ENCODE measurements around the gene CHST11. TPM values are rescaled to one million over a fixed set of nuclear protein-coding genes. Genes with fewer than 3 reads are reported as not detected.

The CHST11 gene
- total RNA-seq, 1 donor from 2014 or later, result 71.4 TPM

GRCh38 chr12:104686196-104686595 lies 229.4 kb downstream of the CHST11 start:
- intact Hi-C loops (cut with micrococcal nuclease), result loop anchor here (10.0 kb wide), 3 partner anchors 269 to 401 kb away; partner anchors contain the start of gene SLC41A2

- intact Hi-C loops (cut with micrococcal nuclease), result loop anchor here (10.0 kb wide), 3 partner anchors 267 to 403 kb away; partner anchors contain the start of gene SLC41A2
These were observed 231.2 kb downstream of the CHST11 start for GRCh38 chr12:104687823-104688573.

- intact Hi-C loops (cut with micrococcal nuclease), result loop anchor here (10.0 kb wide), 3 partner anchors 265 to 405 kb away; partner anchors contain the start of gene SLC41A2
These were observed 232.9 kb downstream of the CHST11 start for GRCh38 chr12:104689635-104690034.

- intact Hi-C loops (cut with micrococcal nuclease), result no loop called here
These were observed 235.2 kb downstream of the CHST11 start for GRCh38 chr12:104691721-104692556.

- intact Hi-C loops (cut with micrococcal nuclease), result no loop called here
These were observed 235.9 kb downstream of the CHST11 start for GRCh38 chr12:104692557-104693218.

- intact Hi-C loops (cut with micrococcal nuclease), result no loop called here
These were observed 236.7 kb downstream of the CHST11 start for GRCh38 chr12:104693493-104693892.

- intact Hi-C loops (cut with micrococcal nuclease), result loop anchor here (2.0 kb wide), 1 partner anchor 27 kb away; no protein-coding TSS in a partner anchor
These were observed 237.4 kb downstream of the CHST11 start for GRCh38 chr12:104694161-104694560.

GRCh38 chr12:104694711-104695110 lies 238.0 kb downstream of the CHST11 start:
- intact Hi-C loops (cut with micrococcal nuclease), result loop anchor here (2.0 kb wide), 1 partner anchor 26 kb away; no protein-coding TSS in a partner anchor

GRCh38 chr12:104695453-104696148 lies 238.9 kb downstream of the CHST11 start:
- intact Hi-C loops (cut with micrococcal nuclease), result loop anchor here (2.0 kb wide), 1 partner anchor 25 kb away; no protein-coding TSS in a partner anchor

- intact Hi-C loops (cut with micrococcal nuclease), result no loop called here
These were observed 240.4 kb downstream of the CHST11 start for GRCh38 chr12:104697186-104697585.

- intact Hi-C loops (cut with micrococcal nuclease), result no loop called here
These were observed 242.1 kb downstream of the CHST11 start for GRCh38 chr12:104698871-104699270.

- intact Hi-C loops (cut with micrococcal nuclease), result no loop called here
These were observed 242.9 kb downstream of the CHST11 start for GRCh38 chr12:104699489-104700190.

GRCh38 chr12:104700324-104700723 lies 243.6 kb downstream of the CHST11 start:
- intact Hi-C loops (cut with micrococcal nuclease), result no loop called here

- intact Hi-C loops (cut with micrococcal nuclease), result no loop called here
These were observed 244.6 kb downstream of the CHST11 start for GRCh38 chr12:104701301-104701700.

GRCh38 chr12:104701756-104702155 lies 245.0 kb downstream of the CHST11 start:
- intact Hi-C loops (cut with micrococcal nuclease), result no loop called here

GRCh38 chr12:104702565-104703139 lies 245.9 kb downstream of the CHST11 start:
- intact Hi-C loops (cut with micrococcal nuclease), result no loop called here

GRCh38 chr12:104703372-104703771 lies 246.6 kb downstream of the CHST11 start:
- intact Hi-C loops (cut with micrococcal nuclease), result no loop called here

- intact Hi-C loops (cut with micrococcal nuclease), result no loop called here
These were observed 247.6 kb downstream of the CHST11 start for GRCh38 chr12:104704224-104704779.

- intact Hi-C loops (cut with micrococcal nuclease), result no loop called here
These were observed 250.4 kb downstream of the CHST11 start for GRCh38 chr12:104707194-104707593.

Measured in T-helper 2 cell treated with Interferon-gamma antibody and Interleukin-4, amounts not matched to agents 100 ng/mL and 5 ng/mL, for 36 hours (primary cell).